HEK293T (cell line): ENCODE measurements around the gene CDH12.

Experiments
- ARNT ChIP-seq: fragments of 450-650 bp; IDR thresholded peaks from 2 replicates; pipeline ENCODE4 v1.6.1; 2017; ENCODE audit warnings: mild to moderate bottlenecking
- BHLHE40 ChIP-seq: fragments of 450-650 bp; IDR thresholded peaks from 2 replicates; pipeline ENCODE4 v1.6.1; 2016; ENCODE audit warnings: mild to moderate bottlenecking, moderate library complexity, borderline replicate concordance
- ELF4 ChIP-seq: fragments of 450-650 bp; IDR thresholded peaks from 2 replicates; pipeline ENCODE4 v1.6.1; 2017; ENCODE audit warnings: antibody characterized with exemption
- FOXA1 ChIP-seq: fragments of 450-650 bp; IDR thresholded peaks from 2 replicates; pipeline ENCODE4 v1.6.1; 2016; ENCODE audit warnings: mild to moderate bottlenecking
- FOXK2 ChIP-seq: fragments of 450-650 bp; IDR thresholded peaks from 2 replicates; pipeline ENCODE4 v1.6.1; 2016; ENCODE audit warnings: mild to moderate bottlenecking
- FOXM1 ChIP-seq: fragments of 450-650 bp; IDR thresholded peaks from 2 replicates; pipeline ENCODE4 v1.6.1; 2017; ENCODE audit warnings: mild to moderate bottlenecking, borderline replicate concordance
- L3MBTL2 ChIP-seq: fragments of 450-650 bp; conservative IDR thresholded peaks from 2 replicates; pipeline ENCODE4 v1.6.1; 2016; ENCODE audit warnings: mild to moderate bottlenecking
- LEF1 ChIP-seq: fragments of 450-650 bp; IDR thresholded peaks from 2 replicates; pipeline ENCODE4 v1.6.1; 2017; ENCODE audit warnings: mild to moderate bottlenecking, borderline replicate concordance
- NFRKB ChIP-seq: fragments of 450-650 bp; IDR thresholded peaks from 2 replicates; pipeline ENCODE4 v1.6.1; 2016; ENCODE audit warnings: mild to moderate bottlenecking, moderate library complexity
- SP1 ChIP-seq: fragments of 450-650 bp; IDR thresholded peaks from 2 replicates; pipeline ENCODE4 v1.6.1; 2017
- SUZ12 ChIP-seq: fragments of 450-650 bp; IDR thresholded peaks from 2 replicates; pipeline ENCODE4 v1.6.1; 2016; ENCODE audit warnings: mild to moderate bottlenecking
- TARDBP ChIP-seq: fragments of 450-650 bp; IDR thresholded peaks from 2 replicates; pipeline ENCODE4 v1.6.1; 2016
- TF ChIP-seq, protein P1 (sequence below): fragments of 450-650 bp; IDR thresholded peaks from 2 replicates; pipeline ENCODE4 v1.6.1; 2016

DNA sequence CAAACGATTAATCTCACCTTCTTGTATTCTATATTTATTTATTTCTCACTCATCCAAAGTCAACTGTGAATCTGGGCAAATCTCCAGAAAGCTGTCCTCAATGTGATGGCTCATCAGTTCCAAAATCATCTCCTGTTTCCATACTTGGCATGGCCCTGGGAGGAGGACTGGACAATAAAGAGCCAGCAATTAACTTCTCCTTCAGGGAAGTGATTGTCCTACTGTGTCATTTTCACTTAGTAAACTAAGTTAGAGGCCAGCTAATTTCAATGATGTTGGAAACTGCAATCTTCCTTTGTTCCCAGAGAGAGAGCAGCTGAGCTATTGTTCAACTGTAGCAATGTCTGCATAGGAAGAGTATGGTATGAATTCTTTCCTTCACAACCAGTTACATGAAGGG, 17.5 kb downstream of the CDH12 start:
- no peak for TF ChIP-seq FOXM1
- no peak for TF ChIP-seq ARNT
- TF ChIP-seq L3MBTL2, result no peak
- no peak for TF ChIP-seq SP1
- TF ChIP-seq FOXA1, result no peak
- TF ChIP-seq BHLHE40, result no peak
- no peak for TF ChIP-seq SUZ12
- TF ChIP-seq, protein P1, sequence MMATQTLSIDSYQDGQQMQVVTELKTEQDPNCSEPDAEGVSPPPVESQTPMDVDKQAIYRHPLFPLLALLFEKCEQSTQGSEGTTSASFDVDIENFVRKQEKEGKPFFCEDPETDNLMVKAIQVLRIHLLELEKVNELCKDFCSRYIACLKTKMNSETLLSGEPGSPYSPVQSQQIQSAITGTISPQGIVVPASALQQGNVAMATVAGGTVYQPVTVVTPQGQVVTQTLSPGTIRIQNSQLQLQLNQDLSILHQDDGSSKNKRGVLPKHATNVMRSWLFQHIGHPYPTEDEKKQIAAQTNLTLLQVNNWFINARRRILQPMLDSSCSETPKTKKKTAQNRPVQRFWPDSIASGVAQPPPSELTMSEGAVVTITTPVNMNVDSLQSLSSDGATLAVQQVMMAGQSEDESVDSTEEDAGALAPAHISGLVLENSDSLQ, result no peak
- TF ChIP-seq ELF4, result no peak
- no peak for TF ChIP-seq TARDBP
- no peak for TF ChIP-seq FOXK2
- TF ChIP-seq LEF1, result no peak
- TF ChIP-seq NFRKB, result no peak
